Sciatic nerve (tissue), 2 donors: ENCODE results near the gene FCHSD2. TPM values are rescaled to one million over a fixed set of nuclear protein-coding genes. Genes with fewer than 3 reads are reported as not detected.
"Not testable (repeated sequence)": the region's sequence is repeated elsewhere in the genome, so short reads cannot be mapped to it uniquely, and the experiment has no call there.

Experiments used
- ATAC-seq: fragments of 200-7000 bp; cut with Tn5 transposase; one replicate; pipeline ENCODE4 v1.9.1; 2020; ENCODE audit warnings: mild to moderate bottlenecking, moderate library complexity
- DNase-seq: peaks from one replicate; pipeline ENCODE4 v3.0.0-alpha.2; 2020; ENCODE audit warnings: low spot score
- intact Hi-C: fragments of 100-400 bp; cut with DNase I; formaldehyde crosslinking; loops from one replicate; pipeline ENCODE4 v1.14.2; 2022
- total RNA-seq: library from RNA; stranded (reverse); fragmentation: NEBNext Ultra II Directional; extraction: Animal tissue kit (Norgen Biotek cat#: 25700); gene quantifications from one replicate; pipeline ENCODE4 v1.2.1, GENCODE V29; 2021
- donor health status: DM: no; HTN: no; CAD: no.
- donor health status: DM: no; HTN: no; CAD: no.

FCHSD2 gene
- total RNA-seq, 1 donor from 2014 or later, result 64.7 TPM

- intact Hi-C loops, result no loop called here
- DNase-seq, result no peak
- ATAC-seq, result no peak
These were observed 256.1 kb downstream of the FCHSD2 start for GRCh38 chr11:72885749-72886609.

GRCh38 chr11:72876147-72876546, 266.0 kb downstream of the FCHSD2 start:
- DNase-seq (no peak), ATAC-seq (no peak)
- intact Hi-C loops, result no loop called here

GRCh38 chr11:72875736-72876135, 266.4 kb downstream of the FCHSD2 start:
- DNase-seq (no peak), ATAC-seq (no peak)

GRCh38 chr11:72872012-72872411, 270.1 kb downstream of the FCHSD2 start:
- no peak for ATAC-seq
- DNase-seq, result no peak
- intact Hi-C loops, result no loop called here

More at GRCh38 chr11:72875736-72876135, 266.4 kb downstream of the FCHSD2 start:
- intact Hi-C loops, result no loop called here

GRCh38 chr11:72871119-72871518, 271.0 kb downstream of the FCHSD2 start:
- intact Hi-C loops, result no loop called here
- ATAC-seq, result no peak
- no peak for DNase-seq

- intact Hi-C loops, result no loop called here
- no peak for DNase-seq
- no peak for ATAC-seq
These were observed 272.3 kb downstream of the FCHSD2 start for GRCh38 chr11:72869831-72870230.

- DNase-seq, result no peak
- intact Hi-C loops, result no loop called here
These were observed 274.1 kb downstream of the FCHSD2 start for GRCh38 chr11:72867970-72868369.

GRCh38 chr11:72864702-72865655, 277.1 kb downstream of the FCHSD2 start:
- ATAC-seq, result peak; percentile 86

More at GRCh38 chr11:72867970-72868369, 274.1 kb downstream of the FCHSD2 start:
- no peak for ATAC-seq

GRCh38 chr11:72863916-72864315, 278.2 kb downstream of the FCHSD2 start:
- DNase-seq (no peak), ATAC-seq (no peak)
- intact Hi-C loops, result no loop called here

More at GRCh38 chr11:72864702-72865655, 277.1 kb downstream of the FCHSD2 start:
- no peak for DNase-seq
- intact Hi-C loops, result no loop called here

GRCh38 chr11:72863091-72863490, 279.0 kb downstream of the FCHSD2 start:
- intact Hi-C loops, result no loop called here
- DNase-seq (no peak), ATAC-seq (no peak)

- ATAC-seq, result no peak
These were observed 281.5 kb downstream of the FCHSD2 start for GRCh38 chr11:72860592-72860991.

GRCh38 chr11:72860010-72860409, 282.1 kb downstream of the FCHSD2 start:
- DNase-seq (no peak), ATAC-seq (no peak)

More at GRCh38 chr11:72860592-72860991, 281.5 kb downstream of the FCHSD2 start:
- DNase-seq, result no peak
- intact Hi-C loops, result no loop called here

GRCh38 chr11:72859126-72859525, 283.0 kb downstream of the FCHSD2 start:
- no peak for ATAC-seq
- intact Hi-C loops, result no loop called here
- no peak for DNase-seq

More at GRCh38 chr11:72860010-72860409, 282.1 kb downstream of the FCHSD2 start:
- intact Hi-C loops, result no loop called here

GRCh38 chr11:72858267-72858666, 283.9 kb downstream of the FCHSD2 start:
- DNase-seq, ATAC-seq, intact Hi-C loops: not testable (repeated sequence)

- intact Hi-C loops, result no loop called here
- ATAC-seq (peak; percentile 50), DNase-seq (no peak)
These were observed 285.4 kb downstream of the FCHSD2 start for GRCh38 chr11:72856551-72857345.

- intact Hi-C loops, result no loop called here
- peak; percentile 74 for ATAC-seq
- no peak for DNase-seq
These were observed 286.1 kb downstream of the FCHSD2 start for GRCh38 chr11:72856065-72856464.

GRCh38 chr11:72851726-72852125, 290.4 kb downstream of the FCHSD2 start:
- DNase-seq (no peak), ATAC-seq (no peak)
- intact Hi-C loops, result no loop called here

- no peak for DNase-seq
- intact Hi-C loops, result no loop called here
These were observed 291.3 kb downstream of the FCHSD2 start for GRCh38 chr11:72850832-72851231.

More at GRCh38 chr11:72850832-72851231, 291.3 kb downstream of the FCHSD2 start:
- ATAC-seq, result no peak
